PC-3 (cell line): ENCODE data around the gene NINJ2. TPM values are rescaled to one million over a fixed set of nuclear protein-coding genes. Genes with fewer than 3 reads are reported as not detected.

Experiments used
- ATAC-seq: fragments of 200-7000 bp; cut with Tn5 transposase; 2 replicates; pipeline ENCODE4 v1.9.1; 2020; ENCODE audit warnings: mild to moderate bottlenecking, moderate library complexity
- BruUV-seq: library from RNA; stranded (reverse); fragments of 400-500 nt; replicated peaks from 2 replicates; lab custom pipeline; 2021; lab: Mats Ljungman, UMichigan
- CTCF ChIA-PET: fragments of 300-600 bp; sonication (Branson Sonifier 250); formaldehyde crosslinking; loops from one replicate; lab custom pipeline; 2022; ENCODE audit warnings: antibody characterized with exemption; lab: Charles Lee
- POLR2A ChIA-PET: fragments of 300-600 bp; sonication (Branson Sonifier 250); formaldehyde crosslinking; loops from one replicate; lab custom pipeline; 2022; ENCODE audit warnings: antibody characterized with exemption; ENCODE audit not compliant: unreplicated experiment; lab: Charles Lee
- DNase-seq: peaks from one replicate; pipeline ENCODE4 v3.0.0-alpha.2; 2015
- H2AFZ ChIP-seq: fragments of 300-600 bp; sonication (generic); 2 replicates; pipeline ENCODE4 v1.6.0; 2016; ENCODE audit warnings: antibody characterized with exemption, low read length
- H3F3A ChIP-seq: fragments of 300-600 bp; sonication (generic); one replicate; pipeline ENCODE4 v1.6.0; 2017; ENCODE audit warnings: antibody characterized with exemption, low read length, control low read depth, mild to moderate bottlenecking; ENCODE audit not compliant: unreplicated experiment
- H3K27ac ChIP-seq: fragments of 300-600 bp; sonication (generic); 2 replicates; pipeline ENCODE4 v1.5.1; 2016; ENCODE audit warnings: mild to moderate bottlenecking, low read length
- H3K27me3 ChIP-seq: fragments of 300-600 bp; sonication (generic); 2 replicates; pipeline ENCODE4 v1.6.1; 2016; ENCODE audit warnings: low read length, mixed read lengths
- H3K36me3 ChIP-seq: fragments of 300-600 bp; sonication (generic); 2 replicates; pipeline ENCODE4 v1.6.1; 2016; ENCODE audit warnings: low read depth, mixed run types, low read length, mixed read lengths
- H3K4me1 ChIP-seq: fragments of 300-600 bp; sonication (generic); 2 replicates; pipeline ENCODE4 v1.5.1; 2016; ENCODE audit warnings: low read length; ENCODE audit not compliant: insufficient read depth
- H3K4me2 ChIP-seq: fragments of 300-600 bp; sonication (generic); 2 replicates; pipeline ENCODE4 v1.6.0; 2016; ENCODE audit warnings: low read length
- H3K4me3 ChIP-seq: fragments of 300-600 bp; sonication (generic); 2 replicates; pipeline ENCODE4 v1.5.1; 2016; ENCODE audit warnings: mild to moderate bottlenecking, low read length, mixed read lengths
- H3K79me2 ChIP-seq: fragments of 300-600 bp; sonication (generic); 2 replicates; pipeline ENCODE4 v1.6.1; 2017; ENCODE audit warnings: low read length, mixed read lengths
- H3K9ac ChIP-seq: fragments of 300-600 bp; sonication (generic); 2 replicates; pipeline ENCODE4 v1.6.0; 2016; ENCODE audit warnings: mild to moderate bottlenecking, low read length
- H3K9me2 ChIP-seq: fragments of 300-600 bp; sonication (generic); replicated peaks from 2 replicates; pipeline ENCODE4 v1.6.1; 2016; ENCODE audit warnings: mixed run types, low read length, mixed read lengths
- H3K9me3 ChIP-seq: fragments of 300-600 bp; sonication (generic); 2 replicates; pipeline ENCODE4 v1.6.1; 2016; ENCODE audit warnings: low read length, mixed read lengths
- H4K20me1 ChIP-seq: fragments of 300-600 bp; sonication (generic); 2 replicates; pipeline ENCODE4 v1.6.1; 2016; ENCODE audit warnings: low read length, mixed read lengths
- EZH2 ChIP-seq: fragments of 300-600 bp; sonication (generic); IDR thresholded peaks from one replicate; pipeline ENCODE4 v1.6.1; 2017; ENCODE audit warnings: antibody characterized with exemption, mild to moderate bottlenecking, low read length; ENCODE audit not compliant: unreplicated experiment
- EZH2phosphoT487 ChIP-seq: fragments of 300-600 bp; sonication (generic); IDR thresholded peaks from 2 replicates; pipeline ENCODE4 v1.6.1; 2018; ENCODE audit warnings: mild to moderate bottlenecking, antibody characterized with exemption, low read length, borderline replicate concordance
- intact Hi-C: fragments of 100-400 bp; cut with micrococcal nuclease; formaldehyde crosslinking; loops from 2 replicates; pipeline ENCODE4 v1.9.0; 2023
- total RNA-seq: library from RNA; depleted of rRNA; stranded (reverse); fragments of >200 nt; gene quantifications from 2 replicates; pipeline ENCODE4 v1.2.3, GENCODE V29; 2014
- TF ChIP-seq, protein P1 (sequence below): fragments of 300-600 bp; sonication (generic); conservative IDR thresholded peaks from 2 replicates; pipeline ENCODE4 v1.5.1; 2017; ENCODE audit warnings: antibody characterized with exemption, low read depth, mild to moderate bottlenecking, low read length

NINJ2 gene
- total RNA-seq, 1 experiment from 2014 or later, result not detected

GRCh38 chr12:615620-616019 lies 47.6 kb downstream of the NINJ2 start:
- Histone ChIP-seq H2AFZ (no peak overlapping the region), H3K4me1 (no peaks in the 10 kb centered on the region), H3K9me3 (no peaks in the 10 kb centered on the region), H4K20me1 (no peaks in the 10 kb centered on the region), H3K9ac (no peak overlapping the region), H3K79me2 (no peaks in the 10 kb centered on the region), H3F3A (no peaks in the 10 kb centered on the region), H3K9me2 (no peaks in the 10 kb centered on the region), H3K4me2 (no peak overlapping the region), H3K4me3 (no peak overlapping the region), H3K27ac (no peak overlapping the region), H3K36me3 (no peaks in the 10 kb centered on the region), H3K27me3 (no peaks in the 10 kb centered on the region)
- CTCF ChIA-PET, result interaction anchor here (0.7 kb wide), 1 partner anchor 137 kb away, joined by 4 read pairs; the partner anchor contains the start of gene WNK1
- POLR2A ChIA-PET, result no interaction called here
- no peak for TF ChIP-seq EZH2phosphoT487
- TF ChIP-seq, protein P1, sequence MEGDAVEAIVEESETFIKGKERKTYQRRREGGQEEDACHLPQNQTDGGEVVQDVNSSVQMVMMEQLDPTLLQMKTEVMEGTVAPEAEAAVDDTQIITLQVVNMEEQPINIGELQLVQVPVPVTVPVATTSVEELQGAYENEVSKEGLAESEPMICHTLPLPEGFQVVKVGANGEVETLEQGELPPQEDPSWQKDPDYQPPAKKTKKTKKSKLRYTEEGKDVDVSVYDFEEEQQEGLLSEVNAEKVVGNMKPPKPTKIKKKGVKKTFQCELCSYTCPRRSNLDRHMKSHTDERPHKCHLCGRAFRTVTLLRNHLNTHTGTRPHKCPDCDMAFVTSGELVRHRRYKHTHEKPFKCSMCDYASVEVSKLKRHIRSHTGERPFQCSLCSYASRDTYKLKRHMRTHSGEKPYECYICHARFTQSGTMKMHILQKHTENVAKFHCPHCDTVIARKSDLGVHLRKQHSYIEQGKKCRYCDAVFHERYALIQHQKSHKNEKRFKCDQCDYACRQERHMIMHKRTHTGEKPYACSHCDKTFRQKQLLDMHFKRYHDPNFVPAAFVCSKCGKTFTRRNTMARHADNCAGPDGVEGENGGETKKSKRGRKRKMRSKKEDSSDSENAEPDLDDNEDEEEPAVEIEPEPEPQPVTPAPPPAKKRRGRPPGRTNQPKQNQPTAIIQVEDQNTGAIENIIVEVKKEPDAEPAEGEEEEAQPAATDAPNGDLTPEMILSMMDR, result no peak
- BruUV-seq, result no TSS peak
- ATAC-seq (no peak), DNase-seq (no peak)
- intact Hi-C loops, result no loop called here

GRCh38 chr12:614411-614970 lies 48.8 kb downstream of the NINJ2 start:
- H3K9me3 ChIP-seq, result no peaks in the 10 kb centered on the region
- no TSS peak for BruUV-seq
- H3K9me2 ChIP-seq, result no peaks in the 10 kb centered on the region
- ChIA-PET POLR2A (no interaction called here), CTCF (interaction anchor here (0.5 to 1.4 kb wide), 3 partner anchors 136 to 138 kb away, joined by 3 to 7 read pairs (median 4); partner anchors contain the start of gene WNK1)
- DNase-seq (no peak), ATAC-seq (no peak)
- no peaks in the 10 kb centered on the region for H3F3A ChIP-seq
- TF ChIP-seq, protein P1, result no peak
- TF ChIP-seq EZH2 (no peak), EZH2phosphoT487 (no peak)
- no peak overlapping the region for H3K4me2 ChIP-seq
- no peak overlapping the region for H2AFZ ChIP-seq
- H3K27me3 ChIP-seq, result no peaks in the 10 kb centered on the region
- H3K27ac ChIP-seq, result no peak overlapping the region
- intact Hi-C loops, result no loop called here
- H3K79me2 ChIP-seq, result no peaks in the 10 kb centered on the region
- H4K20me1 ChIP-seq, result no peaks in the 10 kb centered on the region
- no peak overlapping the region for H3K9ac ChIP-seq
- H3K36me3 ChIP-seq, result no peaks in the 10 kb centered on the region
- peaks cover 8% of the 10 kb centered on the region for H3K4me1 ChIP-seq
- H3K4me3 ChIP-seq, result no peak overlapping the region

GRCh38 chr12:613996-614395 lies 49.2 kb downstream of the NINJ2 start:
- POLR2A ChIA-PET, result no interaction called here
- BruUV-seq, result no TSS peak
- Histone ChIP-seq H3K9ac (no peak overlapping the region), H3K4me2 (no peak overlapping the region), H3K4me1 (peaks cover 8% of the 10 kb centered on the region), H2AFZ (no peak overlapping the region), H3K36me3 (no peaks in the 10 kb centered on the region), H3K27ac (no peak overlapping the region), H3K9me2 (no peaks in the 10 kb centered on the region), H4K20me1 (no peaks in the 10 kb centered on the region), H3K4me3 (no peak overlapping the region), H3F3A (no peaks in the 10 kb centered on the region), H3K79me2 (no peaks in the 10 kb centered on the region), H3K9me3 (no peaks in the 10 kb centered on the region), H3K27me3 (no peaks in the 10 kb centered on the region)
- DNase-seq (no peak), ATAC-seq (no peak)
- TF ChIP-seq, protein P1, result no peak
- intact Hi-C loops, result no loop called here
- CTCF ChIA-PET, result interaction anchor here (0.5 to 1.4 kb wide), 2 partner anchors 137 to 138 kb away, joined by 3 to 7 read pairs; partner anchors contain the start of gene WNK1
